ENCODE data around the gene BTN3A1. TPM values are rescaled to one million over a fixed set of nuclear protein-coding genes. Genes with fewer than 3 reads are reported as not detected.

The BTN3A1 gene
- polyA plus RNA-seq, 1 donor from 2014 or later = 38.2 TPM

DNA sequence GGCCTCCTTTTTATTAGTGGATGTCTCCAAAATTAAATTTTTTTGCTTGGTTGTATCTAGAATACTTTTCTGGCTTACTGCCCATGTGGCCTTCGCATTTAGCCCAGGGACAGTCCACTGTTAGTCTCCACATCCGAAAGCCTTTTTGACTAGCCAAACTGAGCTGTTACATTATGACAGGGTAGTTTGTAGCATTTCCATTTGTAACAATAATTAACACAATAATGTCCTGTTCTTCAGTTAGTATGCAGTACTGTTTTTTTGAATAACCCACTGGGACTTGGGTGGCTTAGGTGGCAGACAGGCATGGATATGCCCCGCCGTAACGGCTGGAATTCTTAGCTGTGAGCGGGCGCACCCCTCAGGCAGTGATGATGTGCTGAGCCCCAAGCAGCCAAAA, 49.8 kb upstream of the BTN3A1 start (continued):
- TF ChIP-seq, protein P1, sequence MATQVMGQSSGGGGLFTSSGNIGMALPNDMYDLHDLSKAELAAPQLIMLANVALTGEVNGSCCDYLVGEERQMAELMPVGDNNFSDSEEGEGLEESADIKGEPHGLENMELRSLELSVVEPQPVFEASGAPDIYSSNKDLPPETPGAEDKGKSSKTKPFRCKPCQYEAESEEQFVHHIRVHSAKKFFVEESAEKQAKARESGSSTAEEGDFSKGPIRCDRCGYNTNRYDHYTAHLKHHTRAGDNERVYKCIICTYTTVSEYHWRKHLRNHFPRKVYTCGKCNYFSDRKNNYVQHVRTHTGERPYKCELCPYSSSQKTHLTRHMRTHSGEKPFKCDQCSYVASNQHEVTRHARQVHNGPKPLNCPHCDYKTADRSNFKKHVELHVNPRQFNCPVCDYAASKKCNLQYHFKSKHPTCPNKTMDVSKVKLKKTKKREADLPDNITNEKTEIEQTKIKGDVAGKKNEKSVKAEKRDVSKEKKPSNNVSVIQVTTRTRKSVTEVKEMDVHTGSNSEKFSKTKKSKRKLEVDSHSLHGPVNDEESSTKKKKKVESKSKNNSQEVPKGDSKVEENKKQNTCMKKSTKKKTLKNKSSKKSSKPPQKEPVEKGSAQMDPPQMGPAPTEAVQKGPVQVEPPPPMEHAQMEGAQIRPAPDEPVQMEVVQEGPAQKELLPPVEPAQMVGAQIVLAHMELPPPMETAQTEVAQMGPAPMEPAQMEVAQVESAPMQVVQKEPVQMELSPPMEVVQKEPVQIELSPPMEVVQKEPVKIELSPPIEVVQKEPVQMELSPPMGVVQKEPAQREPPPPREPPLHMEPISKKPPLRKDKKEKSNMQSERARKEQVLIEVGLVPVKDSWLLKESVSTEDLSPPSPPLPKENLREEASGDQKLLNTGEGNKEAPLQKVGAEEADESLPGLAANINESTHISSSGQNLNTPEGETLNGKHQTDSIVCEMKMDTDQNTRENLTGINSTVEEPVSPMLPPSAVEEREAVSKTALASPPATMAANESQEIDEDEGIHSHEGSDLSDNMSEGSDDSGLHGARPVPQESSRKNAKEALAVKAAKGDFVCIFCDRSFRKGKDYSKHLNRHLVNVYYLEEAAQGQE (IDR thresholded peaks at IDR 0.05; ENCODE audit: borderline replicate concordance) = no peak

DNA sequence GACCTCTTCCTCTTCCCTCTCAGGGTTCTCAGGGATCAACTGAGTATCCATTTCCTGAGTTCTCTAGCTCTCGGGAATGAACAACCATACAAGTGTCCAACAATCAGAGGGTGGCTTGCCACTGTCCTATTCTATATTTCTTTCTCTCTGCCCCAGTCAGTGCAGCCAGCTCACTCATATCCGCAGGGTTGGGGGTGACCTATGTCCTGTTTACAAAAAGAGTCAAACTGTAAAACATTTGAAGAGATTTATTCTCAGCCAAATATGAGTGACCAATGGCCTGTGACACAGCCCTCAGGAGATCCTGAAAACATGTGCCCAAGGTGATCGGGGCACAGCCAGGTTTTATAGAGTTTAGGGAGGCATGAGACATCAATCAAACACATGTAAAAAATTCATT, 47.9 kb upstream of the BTN3A1 start:
- Histone ChIP-seq H3K9me2 (ENCODE audit: insufficient read depth, low read length) (no peaks in the 10 kb centered on the region), H2AFZ (ENCODE audit: low read depth, low read length) (no peak overlapping the region), H3F3A (ENCODE audit: insufficient read depth, low read length, poor library complexity, severe bottlenecking) (no peaks in the 10 kb centered on the region), H3K9me3 (ENCODE audit: low read length) (no peaks in the 10 kb centered on the region), H3K36me3 (ENCODE audit: insufficient read depth, low read length) (no peaks in the 10 kb centered on the region), H3K79me2 (replicated peaks; ENCODE audit: insufficient read depth, low read length) (no peaks in the 10 kb centered on the region), H3K4me3 (ENCODE audit: low read length) (no peak overlapping the region), H3K27ac (ENCODE audit: low read length) (no peak overlapping the region), H4K20me1 (ENCODE audit: insufficient read depth) (no peaks in the 10 kb centered on the region), H3K27me3 (ENCODE audit: insufficient read depth, low read depth, low read length) (no peaks in the 10 kb centered on the region), H3K4me2 (ENCODE audit: low read length) (no peak overlapping the region), H3K9ac (ENCODE audit: low read length) (no peak overlapping the region)
- no peak for TF ChIP-seq EZH2 (IDR thresholded peaks at IDR 0.05; ENCODE audit: borderline replicate concordance, insufficient read depth, low read length, poor library complexity, severe bottlenecking)
- TF ChIP-seq MXI1 (conservative IDR thresholded peaks at IDR 0.05; ENCODE audit: poor library complexity, severe bottlenecking) = no peak
- TF ChIP-seq, protein P1 (IDR thresholded peaks at IDR 0.05; ENCODE audit: borderline replicate concordance) = no peak
- TF ChIP-seq SMC3 (conservative IDR thresholded peaks at IDR 0.05; ENCODE audit: poor library complexity) = no peak
- TF ChIP-seq POLR2AphosphoS5 (IDR thresholded peaks at IDR 0.05) = no peak
- no peak for TF ChIP-seq RAD21 (conservative IDR thresholded peaks at IDR 0.05)
- TF ChIP-seq, protein P2, sequence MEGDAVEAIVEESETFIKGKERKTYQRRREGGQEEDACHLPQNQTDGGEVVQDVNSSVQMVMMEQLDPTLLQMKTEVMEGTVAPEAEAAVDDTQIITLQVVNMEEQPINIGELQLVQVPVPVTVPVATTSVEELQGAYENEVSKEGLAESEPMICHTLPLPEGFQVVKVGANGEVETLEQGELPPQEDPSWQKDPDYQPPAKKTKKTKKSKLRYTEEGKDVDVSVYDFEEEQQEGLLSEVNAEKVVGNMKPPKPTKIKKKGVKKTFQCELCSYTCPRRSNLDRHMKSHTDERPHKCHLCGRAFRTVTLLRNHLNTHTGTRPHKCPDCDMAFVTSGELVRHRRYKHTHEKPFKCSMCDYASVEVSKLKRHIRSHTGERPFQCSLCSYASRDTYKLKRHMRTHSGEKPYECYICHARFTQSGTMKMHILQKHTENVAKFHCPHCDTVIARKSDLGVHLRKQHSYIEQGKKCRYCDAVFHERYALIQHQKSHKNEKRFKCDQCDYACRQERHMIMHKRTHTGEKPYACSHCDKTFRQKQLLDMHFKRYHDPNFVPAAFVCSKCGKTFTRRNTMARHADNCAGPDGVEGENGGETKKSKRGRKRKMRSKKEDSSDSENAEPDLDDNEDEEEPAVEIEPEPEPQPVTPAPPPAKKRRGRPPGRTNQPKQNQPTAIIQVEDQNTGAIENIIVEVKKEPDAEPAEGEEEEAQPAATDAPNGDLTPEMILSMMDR (IDR thresholded peaks at IDR 0.05; ENCODE audit: poor library complexity, severe bottlenecking) = no peak
- TF ChIP-seq TAF1 (IDR thresholded peaks at IDR 0.05; ENCODE audit: low read depth) = no peak
- no peak for TF ChIP-seq EP300 (conservative IDR thresholded peaks at IDR 0.05; ENCODE audit: poor library complexity, severe bottlenecking)

All from neural cell (in vitro differentiated cells).